Rectal smooth muscle tissue (tissue), 1 donor: ENCODE measurements around the gene NKAIN1.

Source experiments
- H3K27ac ChIP-seq: one replicate; pipeline ENCODE4 v1.7.0; 2013; ENCODE audit warnings: low read depth, low read length, inconsistent platforms
- H3K27me3 ChIP-seq: one replicate; pipeline ENCODE4 v1.7.0; 2013; ENCODE audit warnings: low read length; ENCODE audit not compliant: control insufficient read depth, insufficient read depth
- H3K36me3 ChIP-seq: one replicate; pipeline ENCODE4 v1.7.0; 2013; ENCODE audit warnings: low read length; ENCODE audit not compliant: control insufficient read depth, insufficient read depth
- H3K4me1 ChIP-seq: one replicate; pipeline ENCODE4 v1.7.0; 2013; ENCODE audit warnings: low read length; ENCODE audit not compliant: control insufficient read depth, insufficient read depth
- H3K4me3 ChIP-seq: one replicate; pipeline ENCODE4 v1.7.0; 2013; ENCODE audit warnings: low read length
- H3K9ac ChIP-seq: one replicate; pipeline ENCODE4 v1.7.0; 2013; ENCODE audit warnings: low read length

Gene NKAIN1

DNA sequence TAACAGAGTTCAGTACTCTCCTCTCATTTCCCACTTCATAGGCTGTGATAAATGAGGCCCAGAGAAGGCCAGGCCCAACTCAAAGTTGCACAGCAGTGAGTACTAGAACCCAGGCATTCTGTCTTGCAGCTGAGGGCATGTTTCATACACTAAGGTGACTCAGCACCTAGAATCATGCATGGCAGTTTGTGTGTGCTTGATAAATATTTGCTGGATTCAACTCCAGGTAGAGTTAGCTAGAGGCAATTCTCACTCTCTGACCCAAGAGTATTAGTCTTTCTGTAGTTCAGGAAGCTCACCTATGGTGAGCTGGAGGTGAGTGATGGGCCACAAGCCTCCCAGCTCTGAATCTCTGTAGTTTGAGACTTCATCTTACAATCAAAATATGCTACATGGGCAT is 10.7 kb downstream of the NKAIN1 start:
- Histone ChIP-seq H3K9ac (no peak overlapping the region), H3K36me3 (no peaks in the 10 kb centered on the region), H3K27ac (no peak overlapping the region), H3K27me3 (no peaks in the 10 kb centered on the region), H3K4me3 (no peak overlapping the region), H3K4me1 (no peaks in the 10 kb centered on the region)

GRCh38 chr1:31227891-31228568 is 11.7 kb downstream of the NKAIN1 start:
- Histone ChIP-seq H3K9ac (no peak overlapping the region), H3K27ac (no peak overlapping the region)

DNA sequence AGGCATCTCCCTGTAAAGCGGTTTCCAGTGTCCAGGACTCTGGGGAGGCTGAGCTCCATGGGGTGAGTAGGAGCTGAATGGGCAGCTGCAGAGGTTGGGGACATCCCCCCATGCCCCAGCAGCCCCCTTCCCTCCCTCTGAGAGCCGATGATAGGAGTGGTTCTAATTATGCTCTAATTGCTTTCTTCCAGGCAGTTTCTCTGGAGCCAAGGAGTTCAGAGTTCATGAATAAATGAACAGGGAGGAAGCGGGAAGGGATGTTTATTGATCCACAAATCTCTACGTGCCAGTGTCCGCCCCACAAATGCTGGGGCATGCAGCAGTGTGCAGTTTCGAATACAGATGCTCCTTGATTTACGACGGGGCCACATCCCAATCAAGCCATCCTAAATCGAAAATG is 15.6 kb downstream of the NKAIN1 start:
- Histone ChIP-seq H3K9ac (no peak overlapping the region), H3K27ac (no peak overlapping the region), H3K36me3 (no peaks in the 10 kb centered on the region), H3K27me3 (peaks cover 2% of the 10 kb centered on the region), H3K4me3 (no peak overlapping the region), H3K4me1 (no peaks in the 10 kb centered on the region)

More at GRCh38 chr1:31227891-31228568, 11.7 kb downstream of the NKAIN1 start:
- Histone ChIP-seq H3K36me3 (no peaks in the 10 kb centered on the region), H3K4me1 (no peaks in the 10 kb centered on the region), H3K27me3 (no peaks in the 10 kb centered on the region), H3K4me3 (no peak overlapping the region)

DNA sequence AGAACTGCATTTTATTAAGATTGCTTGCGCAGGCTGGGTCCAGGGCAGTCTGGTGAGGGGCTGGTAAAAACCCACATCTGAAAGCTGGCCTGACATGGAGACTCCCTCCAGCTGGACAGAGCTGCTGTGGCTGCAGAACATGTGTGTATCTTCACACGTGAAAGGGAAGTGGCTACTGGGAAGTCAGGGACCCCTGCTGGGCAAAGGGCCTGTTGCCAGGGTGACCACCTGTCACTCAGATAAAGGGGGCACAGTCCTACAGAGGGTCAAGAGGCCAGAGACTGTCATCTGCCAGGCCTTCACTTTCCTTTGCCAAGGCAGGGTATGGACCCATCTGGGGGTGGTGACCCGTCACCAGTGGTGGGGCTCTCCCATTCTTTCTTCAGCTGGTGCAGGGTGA is 17.5 kb downstream of the NKAIN1 start:
- no peaks in the 10 kb centered on the region for H3K4me1 ChIP-seq
- H3K4me3 ChIP-seq: no peak overlapping the region
- H3K9ac ChIP-seq: no peak overlapping the region
- H3K27me3 ChIP-seq: peaks cover 2% of the 10 kb centered on the region
- no peak overlapping the region for H3K27ac ChIP-seq
- H3K36me3 ChIP-seq: no peaks in the 10 kb centered on the region

GRCh38 chr1:31221072-31221471 is 18.6 kb downstream of the NKAIN1 start:
- Histone ChIP-seq H3K27ac (no peak overlapping the region), H3K4me1 (no peaks in the 10 kb centered on the region), H3K4me3 (no peak overlapping the region), H3K9ac (no peak overlapping the region), H3K27me3 (peaks cover 2% of the 10 kb centered on the region), H3K36me3 (no peaks in the 10 kb centered on the region)

DNA sequence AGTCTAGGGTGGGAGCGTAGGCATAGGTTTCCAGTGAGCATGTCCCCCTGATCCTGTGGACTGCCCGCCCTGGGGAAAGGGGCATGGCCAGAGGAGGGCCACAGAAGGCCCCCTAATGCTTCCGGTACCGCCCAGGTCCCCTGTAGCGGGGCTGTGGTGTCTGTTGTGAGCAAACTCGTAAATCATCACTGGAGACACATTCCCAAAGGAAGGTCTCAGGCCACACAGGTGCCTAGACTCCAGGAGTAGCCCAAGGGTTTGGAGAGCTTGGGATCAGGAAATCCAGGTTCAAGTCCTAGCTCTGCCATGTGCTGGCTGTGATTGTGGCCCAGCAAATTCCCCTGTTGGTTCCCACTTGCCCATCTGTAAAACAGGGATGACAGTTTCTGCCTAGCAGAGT is 20.2 kb downstream of the NKAIN1 start:
- Histone ChIP-seq H3K9ac (no peak overlapping the region), H3K4me1 (no peaks in the 10 kb centered on the region), H3K27ac (no peak overlapping the region), H3K4me3 (no peak overlapping the region), H3K36me3 (no peaks in the 10 kb centered on the region), H3K27me3 (peaks cover 2% of the 10 kb centered on the region)

DNA sequence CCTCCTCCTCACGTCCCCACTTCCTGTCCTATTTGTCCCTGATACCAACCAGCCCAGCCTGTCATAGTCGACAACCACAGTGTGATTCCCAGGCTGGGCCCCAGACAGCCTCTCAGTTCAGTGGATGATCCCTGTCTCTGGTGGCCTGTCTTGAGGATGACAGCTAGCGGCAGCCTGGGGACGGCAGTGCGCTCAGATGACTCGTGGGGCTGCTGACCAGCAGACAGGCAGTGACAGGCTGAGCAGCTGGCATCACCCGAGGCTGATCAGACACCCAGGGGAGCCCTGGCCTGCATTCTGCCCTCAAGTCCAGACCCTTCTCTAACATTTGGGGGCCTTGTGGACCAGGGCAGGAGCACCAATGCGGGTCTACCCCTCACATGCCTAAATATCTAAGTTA is 21.0 kb downstream of the NKAIN1 start:
- Histone ChIP-seq H3K27me3 (peaks cover 2% of the 10 kb centered on the region), H3K4me3 (no peak overlapping the region), H3K27ac (no peak overlapping the region), H3K9ac (no peak overlapping the region), H3K4me1 (no peaks in the 10 kb centered on the region), H3K36me3 (no peaks in the 10 kb centered on the region)

GRCh38 chr1:31216016-31216415 is 23.7 kb downstream of the NKAIN1 start:
- no peak overlapping the region for H3K9ac ChIP-seq
- peaks cover 2% of the 10 kb centered on the region for H3K27me3 ChIP-seq
- H3K36me3 ChIP-seq: no peaks in the 10 kb centered on the region
- H3K27ac ChIP-seq: no peak overlapping the region
- no peak overlapping the region for H3K4me3 ChIP-seq
- H3K4me1 ChIP-seq: no peaks in the 10 kb centered on the region

- H3K27me3 ChIP-seq: peaks cover 2% of the 10 kb centered on the region
- no peak overlapping the region for H3K9ac ChIP-seq
- H3K36me3 ChIP-seq: no peaks in the 10 kb centered on the region
- no peaks in the 10 kb centered on the region for H3K4me1 ChIP-seq
- no peak overlapping the region for H3K27ac ChIP-seq
- H3K4me3 ChIP-seq: no peak overlapping the region
Measured at GRCh38 chr1:31215065-31215570, 24.6 kb downstream of the NKAIN1 start.

- H3K9ac ChIP-seq: no peak overlapping the region
- no peak overlapping the region for H3K4me3 ChIP-seq
- no peaks in the 10 kb centered on the region for H3K27me3 ChIP-seq
- no peaks in the 10 kb centered on the region for H3K36me3 ChIP-seq
- no peaks in the 10 kb centered on the region for H3K4me1 ChIP-seq
- no peak overlapping the region for H3K27ac ChIP-seq
Measured at GRCh38 chr1:31214316-31215064, 25.2 kb downstream of the NKAIN1 start.

GRCh38 chr1:31208361-31208945 is 31.2 kb downstream of the NKAIN1 start:
- Histone ChIP-seq H3K36me3 (no peaks in the 10 kb centered on the region), H3K4me1 (no peaks in the 10 kb centered on the region), H3K27ac (no peak overlapping the region), H3K9ac (no peak overlapping the region), H3K4me3 (no peak overlapping the region), H3K27me3 (no peaks in the 10 kb centered on the region)

- H3K9ac ChIP-seq: no peak overlapping the region
- no peaks in the 10 kb centered on the region for H3K27me3 ChIP-seq
- no peak overlapping the region for H3K27ac ChIP-seq
- H3K4me1 ChIP-seq: no peaks in the 10 kb centered on the region
- no peaks in the 10 kb centered on the region for H3K36me3 ChIP-seq
- no peak overlapping the region for H3K4me3 ChIP-seq
Measured at GRCh38 chr1:31207569-31207968, 32.1 kb downstream of the NKAIN1 start.
